HG03575 (cell line): ENCODE measurements around the gene SYN1.

Experiments
- ATAC-seq: cut with Tn5 transposase; IDR thresholded peaks from one replicate; pipeline ENCODE4 v1.9.1; 2021; ENCODE audit not compliant: unreplicated experiment, insufficient number of reproducible peaks, low FRiP score; ENCODE audit errors: extremely low read depth

The SYN1 gene

GRCh38 chrX:47637546-47638195 is 18.0 kb upstream of the SYN1 start:
- no peak for ATAC-seq

GRCh38 chrX:47634871-47635575 is 15.4 kb upstream of the SYN1 start:
- ATAC-seq, result no peak

- ATAC-seq, result no peak
These were observed 14.3 kb upstream of the SYN1 start for GRCh38 chrX:47633689-47634590.

GRCh38 chrX:47632666-47633065 is 13.0 kb upstream of the SYN1 start:
- no peak for ATAC-seq

- no peak for ATAC-seq
These were observed 12.0 kb upstream of the SYN1 start for GRCh38 chrX:47631676-47632075.

GRCh38 chrX:47629419-47630200 is 10.0 kb upstream of the SYN1 start, which contains the start of gene CFP:
CFP (minus strand) TSS chrX:47629930; CDS start chrX:47629844, 86 bp downstream.
- no peak for ATAC-seq

- ATAC-seq, result no peak
These were observed 9.3 kb upstream of the SYN1 start for GRCh38 chrX:47628982-47629381.

GRCh38 chrX:47625365-47625764 is 5.7 kb upstream of the SYN1 start:
- ATAC-seq, result no peak

GRCh38 chrX:47623540-47624027 is 3.9 kb upstream of the SYN1 start:
- ATAC-seq, result no peak

- no peak for ATAC-seq
These were observed 2.2 kb upstream of the SYN1 start for GRCh38 chrX:47621851-47622250.

- no peak for ATAC-seq
These were observed 637 bp upstream of the SYN1 start for GRCh38 chrX:47620303-47620685.

- no peak for ATAC-seq
These were observed 653 bp downstream of the SYN1 start for GRCh38 chrX:47618923-47619485.

- no peak for ATAC-seq
These were observed 5.0 kb downstream of the SYN1 start for GRCh38 chrX:47614618-47615017.

- no peak for ATAC-seq
These were observed 6.6 kb downstream of the SYN1 start for GRCh38 chrX:47613082-47613481.

GRCh38 chrX:47612418-47612817 is 7.2 kb downstream of the SYN1 start:
- no peak for ATAC-seq

- no peak for ATAC-seq
These were observed 7.7 kb downstream of the SYN1 start for GRCh38 chrX:47611926-47612325.

- no peak for ATAC-seq
These were observed 8.2 kb downstream of the SYN1 start for GRCh38 chrX:47611489-47611888.

- no peak for ATAC-seq
These were observed 9.1 kb downstream of the SYN1 start for GRCh38 chrX:47610511-47610910.
